ENCODE data around the gene OR52E6. TPM values are rescaled to one million over a fixed set of nuclear protein-coding genes. Genes with fewer than 3 reads are reported as not detected.

Gene OR52E6
- total RNA-seq, 2 experiments from 2014 or later, result not detected

- Mint-ChIP-seq H3K36me3 (ENCODE audit: low read depth) (no peaks in the 10 kb centered on the region), H3K27me3 (peaks cover 15% of the 10 kb centered on the region), H3K4me1 (ENCODE audit: low read depth) (peaks cover 6% of the 10 kb centered on the region), H3K4me3 (peak within 1 kb of the TSS; percentile 85), H3K9me3 (peaks cover 5% of the 10 kb centered on the region), H3K27ac (peak within 1 kb of the TSS; percentile 57)
- intact Hi-C loops (cut with micrococcal nuclease), result loop anchor here (1.0 to 10.0 kb wide), 3 partner anchors 116 to 684 kb away; no protein-coding TSS in a partner anchor
- ATAC-seq, result peak; percentile 91
- TF ChIP-seq, protein P1, sequence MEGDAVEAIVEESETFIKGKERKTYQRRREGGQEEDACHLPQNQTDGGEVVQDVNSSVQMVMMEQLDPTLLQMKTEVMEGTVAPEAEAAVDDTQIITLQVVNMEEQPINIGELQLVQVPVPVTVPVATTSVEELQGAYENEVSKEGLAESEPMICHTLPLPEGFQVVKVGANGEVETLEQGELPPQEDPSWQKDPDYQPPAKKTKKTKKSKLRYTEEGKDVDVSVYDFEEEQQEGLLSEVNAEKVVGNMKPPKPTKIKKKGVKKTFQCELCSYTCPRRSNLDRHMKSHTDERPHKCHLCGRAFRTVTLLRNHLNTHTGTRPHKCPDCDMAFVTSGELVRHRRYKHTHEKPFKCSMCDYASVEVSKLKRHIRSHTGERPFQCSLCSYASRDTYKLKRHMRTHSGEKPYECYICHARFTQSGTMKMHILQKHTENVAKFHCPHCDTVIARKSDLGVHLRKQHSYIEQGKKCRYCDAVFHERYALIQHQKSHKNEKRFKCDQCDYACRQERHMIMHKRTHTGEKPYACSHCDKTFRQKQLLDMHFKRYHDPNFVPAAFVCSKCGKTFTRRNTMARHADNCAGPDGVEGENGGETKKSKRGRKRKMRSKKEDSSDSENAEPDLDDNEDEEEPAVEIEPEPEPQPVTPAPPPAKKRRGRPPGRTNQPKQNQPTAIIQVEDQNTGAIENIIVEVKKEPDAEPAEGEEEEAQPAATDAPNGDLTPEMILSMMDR (IDR thresholded peaks at IDR 0.05), result peak; percentile 74
- peak; percentile 79 for DNase-seq
- CTCF ChIA-PET, result interaction anchor here (0.9 to 2.0 kb wide), 5 partner anchors 10 to 332 kb away, joined by 3 to 13 read pairs (median 5); partner anchors contain the start of gene TRIM5
- POLR2A ChIA-PET, result no interaction called here
These were observed 33.1 kb downstream of the OR52E6 start, which contains the start of gene OR52N2 for GRCh38 chr11:5808500-5809121. TSS of gene OR52N2 (plus strand) at chr11:5808924. CDS start at chr11:5820336, 11,412 bp downstream.

DNA sequence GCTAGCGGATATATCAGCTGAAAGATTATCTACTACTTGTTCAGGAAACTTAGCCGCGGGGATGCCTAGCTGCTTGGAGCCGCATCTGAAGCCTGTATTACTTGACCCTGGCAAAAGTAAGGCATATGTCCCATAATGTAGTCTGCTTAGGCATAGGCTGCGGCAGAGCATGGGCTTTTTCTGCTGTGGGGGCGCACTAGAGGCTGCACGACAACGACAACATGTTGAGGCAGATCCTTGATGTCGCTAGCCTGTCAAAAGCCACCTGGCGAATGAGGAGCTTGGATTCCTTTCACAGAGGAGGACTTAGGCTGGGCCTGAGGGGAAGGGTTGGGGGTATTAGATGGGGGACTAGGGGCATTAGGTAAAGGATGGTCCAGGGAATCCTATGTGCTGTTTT, 34.1 kb downstream of the OR52E6 start:
- peaks cover 6% of the 10 kb centered on the region for H3K4me1 Mint-ChIP-seq (ENCODE audit: low read depth)
- TF ChIP-seq, protein P1 (IDR thresholded peaks at IDR 0.05), result no peak
- no peak overlapping the region for H3K27ac Mint-ChIP-seq
- no peak for ATAC-seq
- DNase-seq, result peak; percentile 7
- intact Hi-C loops (cut with micrococcal nuclease), result loop anchor here (5.0 to 10.0 kb wide), 2 partner anchors 115 to 683 kb away; no protein-coding TSS in a partner anchor
- H3K4me3 Mint-ChIP-seq, result no peak overlapping the region
- H3K9me3 Mint-ChIP-seq, result peaks cover 10% of the 10 kb centered on the region
- H3K36me3 Mint-ChIP-seq (ENCODE audit: low read depth), result no peaks in the 10 kb centered on the region
- peaks cover 22% of the 10 kb centered on the region for H3K27me3 Mint-ChIP-seq
- POLR2A ChIA-PET, result no interaction called here
- CTCF ChIA-PET, result interaction anchor here (0.6 to 1.4 kb wide), 6 partner anchors 8 to 336 kb away, joined by 3 to 5 read pairs (median 3); partner anchors contain the start of gene TRIM5

DNA sequence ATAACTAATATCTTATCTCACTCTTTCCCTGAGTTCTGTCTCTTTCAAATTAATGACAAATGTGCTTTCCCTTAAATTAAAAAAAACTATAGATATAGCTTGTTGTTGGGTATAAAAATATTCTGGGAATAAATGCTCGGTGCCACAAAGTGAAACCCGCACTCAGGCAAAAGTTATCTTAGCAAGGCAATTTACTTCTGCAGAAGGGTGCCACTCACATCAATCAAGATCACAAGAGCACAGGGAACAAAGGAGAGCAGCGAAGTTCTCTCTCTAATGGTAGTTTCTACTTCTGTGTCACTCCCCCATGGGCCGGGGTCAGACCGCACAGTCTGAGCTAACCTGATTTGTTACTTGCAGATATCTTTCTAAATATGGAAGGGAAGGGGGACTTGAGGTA, 37.7 kb downstream of the OR52E6 start:
- intact Hi-C loops (cut with micrococcal nuclease), result loop anchor here (10.0 kb wide), 1 partner anchor 679 kb away; no protein-coding TSS in a partner anchor
- TF ChIP-seq, protein P1 (IDR thresholded peaks at IDR 0.05), result no peak
- Mint-ChIP-seq H3K36me3 (ENCODE audit: low read depth) (no peaks in the 10 kb centered on the region), H3K4me3 (no peak overlapping the region), H3K27me3 (peaks cover 14% of the 10 kb centered on the region), H3K9me3 (peaks cover 10% of the 10 kb centered on the region), H3K4me1 (ENCODE audit: low read depth) (peaks cover 2% of the 10 kb centered on the region), H3K27ac (no peak overlapping the region)
- ATAC-seq (no peak), DNase-seq (no peak)
- ChIA-PET CTCF (no interaction called here), POLR2A (no interaction called here)

DNA sequence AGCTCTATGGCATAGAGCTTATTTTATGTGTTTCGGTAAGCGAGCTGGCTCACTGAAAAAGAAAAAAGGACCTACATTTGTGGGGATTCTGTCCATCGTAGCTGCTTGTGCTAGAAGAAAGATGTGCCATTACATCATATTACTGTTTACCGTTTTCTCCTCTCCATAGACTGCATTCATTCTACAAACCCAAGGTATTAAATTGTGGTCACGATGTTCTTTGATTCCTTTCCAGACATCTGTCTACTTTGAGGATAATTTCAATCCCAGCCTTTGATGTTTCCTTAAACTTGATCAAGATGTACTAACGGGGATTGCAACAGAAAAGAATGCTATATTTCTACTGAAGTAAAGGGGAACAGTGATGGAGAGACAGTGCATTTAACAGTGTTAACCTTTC, 45.2 kb downstream of the OR52E6 start:
- DNase-seq (no peak), ATAC-seq (no peak)
- H3K4me3 Mint-ChIP-seq, result no peak overlapping the region
- H3K9me3 Mint-ChIP-seq, result no peaks in the 10 kb centered on the region
- intact Hi-C loops (cut with micrococcal nuclease), result no loop called here
- CTCF ChIA-PET, result no interaction called here
- POLR2A ChIA-PET, result no interaction called here
- peaks cover 12% of the 10 kb centered on the region for H3K27me3 Mint-ChIP-seq
- TF ChIP-seq, protein P1 (IDR thresholded peaks at IDR 0.05), result no peak
- no peak overlapping the region for H3K27ac Mint-ChIP-seq
- no peaks in the 10 kb centered on the region for H3K36me3 Mint-ChIP-seq (ENCODE audit: low read depth)
- H3K4me1 Mint-ChIP-seq (ENCODE audit: low read depth), result no peaks in the 10 kb centered on the region

DNA sequence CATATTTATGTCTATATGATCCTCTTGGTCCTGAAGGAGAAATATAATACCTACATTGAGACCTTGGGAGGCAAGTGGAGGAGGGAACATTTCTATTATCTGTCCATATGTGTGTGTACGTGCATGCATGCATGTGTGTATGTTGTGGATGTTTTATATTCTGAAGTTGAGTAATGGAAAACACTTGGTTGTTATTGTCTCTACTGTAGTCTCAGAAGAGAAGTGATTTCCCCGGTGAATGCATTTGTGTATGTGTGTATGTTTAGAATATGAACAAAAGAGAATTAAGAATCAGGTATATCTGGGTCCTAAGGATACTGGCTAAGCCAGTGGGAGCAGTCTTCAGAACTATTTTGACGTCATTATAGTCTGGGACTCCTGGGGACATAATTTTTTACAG, 50.5 kb downstream of the OR52E6 start, which contains the start of gene OR52N1:
OR52N1 (minus strand) TSS at position 101 of the 400 bp plus-strand sequence. CDS start 2,449 bp downstream, outside the sequence.
- ATAC-seq, result no peak

More for the DNA sequence above, 50.5 kb downstream of the OR52E6 start, which contains the start of gene OR52N1:
- intact Hi-C loops (cut with micrococcal nuclease), result no loop called here
- CTCF ChIA-PET, result no interaction called here
- Mint-ChIP-seq H3K9me3 (no peaks in the 10 kb centered on the region), H3K27ac (no peak within 1 kb of the TSS), H3K4me1 (ENCODE audit: low read depth) (no peaks in the 10 kb centered on the region), H3K36me3 (ENCODE audit: low read depth) (no peaks in the 10 kb centered on the region), H3K4me3 (no peak within 1 kb of the TSS), H3K27me3 (peaks cover 10% of the 10 kb centered on the region)
- TF ChIP-seq, protein P1 (IDR thresholded peaks at IDR 0.05), result no peak
- POLR2A ChIA-PET, result no interaction called here
- DNase-seq, result no peak
